Stimulated activated CD4-positive, alpha-beta T cell treated with anti-CD3 and anti-CD28 coated beads, Interleukin-4, amount 100 ng/mL, for 24 hours (primary cell): Measurements from ENCODE around the gene TTC8.

Experiments
- DNase-seq: peaks from one replicate; pipeline ENCODE4 v3.0.0-alpha.2; 2020

The TTC8 gene

DNA sequence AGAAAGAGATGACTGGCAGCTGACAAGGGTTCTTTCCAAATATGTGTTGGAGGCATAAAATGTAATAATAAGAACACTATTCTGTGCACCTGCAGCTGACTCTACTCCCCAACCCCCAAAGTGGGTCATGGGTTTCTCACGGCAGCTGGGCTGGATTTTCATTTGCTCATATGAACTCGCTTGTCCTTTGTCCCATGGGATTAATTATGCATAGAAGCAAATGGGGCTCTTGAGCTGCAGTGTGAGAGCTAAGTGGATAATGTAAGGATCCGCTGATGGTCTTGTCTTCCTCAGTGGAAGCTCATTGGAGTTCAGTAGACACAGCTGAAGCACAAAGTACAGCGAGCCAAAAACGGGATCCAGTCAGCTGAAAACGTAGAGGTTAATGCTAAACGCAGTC is 46.3 kb downstream of the TTC8 start:
- DNase-seq, result no peak

DNA sequence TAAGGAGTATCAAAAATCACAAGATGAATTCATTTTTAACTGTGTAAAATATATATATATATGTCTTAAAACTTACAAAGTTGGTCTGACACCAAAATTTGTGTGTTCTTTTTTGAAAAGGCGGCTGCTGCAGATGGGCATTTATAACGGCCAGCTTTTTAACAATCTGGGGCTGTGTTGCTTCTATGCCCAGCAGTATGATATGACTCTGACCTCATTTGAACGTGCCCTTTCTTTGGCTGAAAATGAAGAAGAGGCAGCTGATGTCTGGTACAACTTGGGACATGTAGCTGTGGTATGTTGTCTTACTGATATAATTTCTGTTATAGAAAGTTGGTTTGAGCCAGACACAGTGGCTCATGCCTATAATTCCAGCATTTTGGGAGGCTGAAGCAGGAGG is 47.0 kb downstream of the TTC8 start:
- no peak for DNase-seq

DNA sequence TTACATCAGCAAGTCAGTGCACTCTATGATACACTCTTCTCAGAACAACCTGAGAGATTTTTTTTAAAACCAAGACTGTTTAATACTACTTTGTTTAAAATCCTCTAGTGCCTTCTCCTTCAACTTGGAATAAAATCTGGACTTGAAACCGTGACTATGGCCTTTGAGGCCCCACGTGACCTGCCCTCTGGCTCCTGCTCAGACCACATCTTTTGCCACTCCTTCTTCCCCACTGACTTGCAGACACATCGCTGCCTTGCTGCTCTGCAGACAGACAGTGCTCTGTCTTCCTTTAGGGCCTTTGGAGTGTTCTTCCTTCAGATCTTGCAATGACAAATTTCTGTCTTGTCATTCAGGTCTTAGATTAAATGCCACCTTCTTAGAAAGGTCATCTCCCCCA is 48.5 kb downstream of the TTC8 start:
- no peak for DNase-seq

- no peak for DNase-seq
Observed at GRCh38 chr14:88877192-88877591, 52.7 kb downstream of the TTC8 start.

GRCh38 chr14:88879022-88879421 is 54.6 kb downstream of the TTC8 start:
- DNase-seq, result no peak

DNA sequence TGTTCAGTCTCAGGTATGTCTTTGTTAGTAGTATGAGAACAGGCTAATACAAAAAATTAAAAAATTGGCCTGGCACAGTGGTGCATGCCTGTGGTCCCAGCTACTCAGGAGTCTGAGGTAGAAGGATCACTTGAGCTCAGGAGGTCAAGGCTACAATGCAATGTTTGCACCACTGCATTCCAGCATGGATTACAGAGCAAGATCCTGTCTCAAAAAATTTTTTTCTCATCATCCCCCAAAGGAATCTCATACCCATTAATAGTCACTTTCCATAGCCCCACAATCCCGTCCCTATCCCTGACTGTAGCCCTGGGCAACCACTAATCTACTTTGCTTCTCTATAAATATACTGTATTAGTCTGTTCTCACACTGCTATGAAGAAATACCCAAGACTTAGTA is 57.8 kb downstream of the TTC8 start:
- no peak for DNase-seq

DNA sequence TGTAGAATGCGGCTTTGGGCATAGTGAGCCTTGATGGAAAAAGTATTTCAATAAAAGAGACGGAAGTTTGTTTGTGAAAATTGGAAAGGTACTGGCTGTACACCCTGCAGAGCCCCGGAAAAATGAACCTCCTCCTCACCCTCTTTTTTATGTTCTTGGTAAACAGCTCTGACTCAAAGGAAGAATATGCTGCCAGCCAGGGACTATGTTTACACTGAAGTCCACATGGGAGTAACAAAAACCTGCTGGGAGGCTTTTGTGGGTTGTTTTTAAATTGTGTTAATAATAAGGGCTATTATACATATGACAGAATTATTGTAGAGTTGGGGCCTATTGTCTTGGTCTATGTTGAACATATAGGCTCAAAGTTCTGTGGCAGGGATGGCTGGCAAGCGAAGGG is 70.7 kb downstream of the TTC8 start:
- no peak for DNase-seq

GRCh38 chr14:88901189-88901588 is 76.7 kb downstream of the TTC8 start:
- DNase-seq, result no peak

- DNase-seq, result no peak
Observed at GRCh38 chr14:88901991-88902390, 77.5 kb downstream of the TTC8 start.

GRCh38 chr14:88902850-88903249 is 78.4 kb downstream of the TTC8 start:
- DNase-seq, result no peak

DNA sequence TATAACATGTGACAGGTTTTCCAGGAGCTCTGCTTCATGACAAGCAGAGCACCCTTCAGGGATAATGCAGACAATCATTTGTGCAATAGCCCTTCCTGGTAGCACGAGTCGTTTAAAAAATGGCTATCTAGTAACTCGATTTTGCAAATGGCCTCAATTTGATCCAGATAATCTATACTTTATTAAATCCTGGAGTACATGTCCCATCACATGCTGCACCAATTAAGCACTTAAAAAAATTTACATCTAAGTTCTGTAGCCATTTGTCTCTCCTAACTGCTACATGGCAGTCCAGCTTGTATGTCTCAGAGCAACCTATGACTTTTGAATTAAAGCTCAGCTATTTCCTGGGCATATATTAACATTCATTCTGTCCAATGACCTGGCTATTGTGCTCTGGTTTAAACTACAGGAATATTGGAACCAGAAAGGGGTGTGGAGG is 79.8 kb downstream of the TTC8 start:
- DNase-seq, result no peak

DNA sequence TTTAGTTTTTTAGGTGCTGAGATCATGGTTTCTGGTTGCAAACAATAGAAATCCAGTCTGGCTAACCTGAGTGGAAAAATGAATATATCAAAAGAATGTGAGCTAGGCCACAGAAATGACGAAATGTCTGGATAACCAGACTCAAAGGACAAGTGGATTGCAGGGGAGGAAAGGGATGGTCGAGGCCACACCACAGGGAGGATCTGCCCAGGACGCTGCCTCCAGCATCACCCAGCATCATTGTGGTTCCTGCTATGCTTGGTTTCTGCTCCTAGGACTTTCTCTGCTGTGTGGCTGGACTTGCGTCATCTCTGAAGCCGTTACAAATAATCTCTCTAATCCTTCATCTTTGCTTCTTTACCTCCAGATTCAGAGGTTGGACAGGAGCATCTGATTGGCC is 80.4 kb downstream of the TTC8 start:
- no peak for DNase-seq

- DNase-seq, result no peak
Observed at GRCh38 chr14:88908216-88908615, 83.8 kb downstream of the TTC8 start.

- DNase-seq, result no peak
Observed at GRCh38 chr14:88910386-88910785, 85.9 kb downstream of the TTC8 start.

GRCh38 chr14:88911809-88912208 is 87.4 kb downstream of the TTC8 start:
- DNase-seq, result no peak

GRCh38 chr14:88914956-88915355 is 90.5 kb downstream of the TTC8 start:
- no peak for DNase-seq

- no peak for DNase-seq
Observed at GRCh38 chr14:88919502-88919901, 95.1 kb downstream of the TTC8 start.
